ENCODE measurements around the gene PNP.

DNA sequence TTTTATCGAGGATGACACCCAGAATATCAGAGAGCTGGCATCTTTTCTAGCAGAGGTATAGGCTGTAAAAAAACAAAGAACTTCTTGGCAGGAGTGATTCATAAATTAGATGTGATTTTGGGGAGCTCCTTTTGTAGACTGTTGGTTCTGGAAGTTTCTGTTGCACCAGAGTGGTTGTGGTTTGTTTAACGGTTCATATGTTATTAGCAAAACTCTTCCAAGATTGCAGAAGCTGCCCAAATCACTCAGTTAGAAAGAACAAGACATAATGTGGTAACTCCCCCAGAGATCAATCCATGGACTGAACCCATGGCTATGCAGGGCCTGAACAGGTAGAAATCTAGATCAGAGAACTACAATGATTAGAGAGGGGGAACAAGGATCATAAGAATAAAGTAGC lies 29.4 kb downstream of the PNP start:
- no peak for TF ChIP-seq EP300 (IDR thresholded peaks at IDR 0.05; ENCODE audit: low read depth)
- TF ChIP-seq POLR2AphosphoS5 (IDR thresholded peaks at IDR 0.05), result no peak

All from transverse colon (tissue), 3 donors.